ENCODE data around the gene TMEM131.
A peak's percentile ranks its signal among the peaks of the same experiment; 100 is the strongest.
"Not testable (repeated sequence)": the region's sequence is repeated elsewhere in the genome, so short reads cannot be mapped to it uniquely, and the experiment has no call there.

The TMEM131 gene

DNA sequence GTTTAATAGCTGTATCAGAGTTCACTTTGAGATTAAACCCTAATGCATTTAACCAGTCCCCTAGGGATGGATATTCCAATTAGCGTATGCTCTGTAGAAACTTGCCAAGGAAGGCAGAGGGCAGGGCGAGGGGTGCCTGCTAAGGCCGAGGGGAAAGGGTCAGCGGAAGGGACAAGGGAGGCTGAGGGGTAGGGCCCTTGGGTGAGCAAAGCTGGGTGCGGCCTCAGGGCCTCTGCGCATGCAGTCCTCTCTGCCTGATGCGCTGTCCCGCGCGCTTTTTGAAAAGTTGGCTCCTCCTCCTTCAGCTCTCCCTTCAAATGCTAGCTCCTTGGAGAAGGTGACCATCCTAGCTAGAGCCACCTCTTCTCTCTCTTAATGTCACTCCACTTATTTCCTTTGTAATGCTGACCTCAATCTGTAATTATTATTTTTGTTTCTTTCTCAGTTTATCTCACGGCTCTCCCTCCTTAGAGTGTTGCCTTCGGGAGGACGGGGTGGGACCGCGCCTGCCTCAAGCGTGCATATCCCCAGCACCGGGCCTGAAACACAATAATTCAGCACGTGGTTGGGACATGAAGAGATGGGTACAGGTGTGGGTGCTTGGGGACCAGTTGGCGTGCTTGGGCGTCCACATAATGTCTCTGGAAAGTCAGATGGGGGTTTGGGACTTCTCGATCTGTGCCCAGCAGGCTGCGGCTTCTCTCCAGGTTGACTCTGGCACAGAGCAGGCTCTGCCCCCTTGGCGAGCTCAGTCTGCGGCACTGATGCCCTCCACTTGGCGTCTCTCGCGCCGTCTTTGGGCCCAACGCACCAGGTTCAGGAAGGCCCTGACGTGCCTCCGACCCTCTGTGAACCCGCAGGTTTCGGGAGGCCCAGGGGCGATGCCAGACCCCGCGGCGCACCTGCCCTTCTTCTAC, 272.3 kb downstream of the TMEM131 start:
- DNase-seq: no peak

DNA sequence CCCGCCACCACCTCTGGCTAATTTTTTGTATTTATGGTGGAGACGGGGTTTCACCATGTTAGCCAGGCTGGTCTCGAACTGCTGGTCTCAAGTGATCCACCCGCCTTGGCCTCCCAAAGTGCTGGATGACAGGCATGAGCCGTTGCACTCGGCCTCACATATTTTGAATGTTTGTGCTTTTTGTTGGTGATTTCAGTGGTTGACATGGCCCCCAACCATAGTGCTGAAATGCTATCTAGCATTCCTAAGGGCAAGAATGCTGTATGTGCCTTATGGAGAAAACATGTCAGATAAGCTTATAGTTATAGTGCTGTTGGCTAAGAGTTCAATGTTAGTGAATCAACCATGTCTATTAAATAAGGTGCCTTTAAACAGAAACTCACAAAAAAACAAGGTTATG, 273.5 kb downstream of the TMEM131 start:
- peak; percentile 13 for DNase-seq

DNA sequence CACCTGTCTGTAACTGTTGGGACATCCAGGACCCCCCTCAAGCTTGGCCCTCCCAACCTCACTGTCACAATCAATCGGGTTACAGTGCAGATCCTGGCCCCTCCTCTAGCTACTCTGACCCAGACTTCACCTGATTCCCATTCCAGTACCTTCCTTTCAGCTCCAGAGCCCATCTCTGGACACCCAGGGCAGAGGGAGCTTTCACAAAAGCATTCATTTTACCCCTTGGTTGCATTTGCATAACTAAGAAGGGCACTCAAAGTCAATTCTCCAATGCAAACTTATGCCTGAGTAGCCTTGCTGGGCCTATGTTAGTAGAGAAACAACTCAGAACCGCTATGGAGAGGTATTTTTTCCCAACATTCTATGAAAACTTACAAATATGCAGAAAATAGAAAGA, 275.0 kb downstream of the TMEM131 start:
- no peak for DNase-seq

DNA sequence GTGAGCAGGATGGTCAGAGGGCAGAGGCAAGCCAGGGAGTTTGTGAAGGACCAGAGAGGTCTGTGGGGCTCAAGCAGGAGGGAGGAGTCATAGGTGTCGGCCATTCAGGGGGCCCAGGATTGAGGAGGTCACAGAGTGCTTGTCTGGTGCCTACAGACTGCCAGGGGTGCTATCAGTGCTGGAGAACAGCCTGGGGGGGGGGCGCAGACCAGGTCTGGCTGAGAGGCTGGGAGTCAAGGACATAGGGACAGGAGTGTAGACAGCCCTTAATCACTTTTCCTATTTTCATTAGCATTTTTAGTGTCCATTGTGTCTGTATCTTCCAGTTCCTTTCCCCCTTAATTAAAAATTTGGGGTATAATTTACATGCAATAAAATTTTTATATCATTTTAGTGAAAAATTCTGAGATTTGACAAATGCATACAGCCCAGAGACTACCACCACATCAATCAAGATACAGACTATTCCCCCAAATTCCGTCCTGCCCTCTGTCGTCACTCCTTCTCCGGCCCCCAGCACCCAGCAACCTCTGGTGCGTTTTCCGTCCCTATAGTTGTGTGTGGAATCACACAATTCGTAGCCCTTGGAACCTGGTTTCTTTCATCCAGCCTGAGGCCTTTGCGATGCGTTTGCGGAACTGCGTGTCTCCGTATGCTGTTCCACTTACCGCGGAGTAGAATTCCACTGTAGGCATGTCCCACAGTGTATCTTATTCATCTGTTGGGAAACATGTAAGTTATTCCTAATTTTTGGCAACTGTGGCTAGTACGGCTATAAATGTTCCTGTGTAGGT, 276.2 kb downstream of the TMEM131 start:
- DNase-seq: no peak

DNA sequence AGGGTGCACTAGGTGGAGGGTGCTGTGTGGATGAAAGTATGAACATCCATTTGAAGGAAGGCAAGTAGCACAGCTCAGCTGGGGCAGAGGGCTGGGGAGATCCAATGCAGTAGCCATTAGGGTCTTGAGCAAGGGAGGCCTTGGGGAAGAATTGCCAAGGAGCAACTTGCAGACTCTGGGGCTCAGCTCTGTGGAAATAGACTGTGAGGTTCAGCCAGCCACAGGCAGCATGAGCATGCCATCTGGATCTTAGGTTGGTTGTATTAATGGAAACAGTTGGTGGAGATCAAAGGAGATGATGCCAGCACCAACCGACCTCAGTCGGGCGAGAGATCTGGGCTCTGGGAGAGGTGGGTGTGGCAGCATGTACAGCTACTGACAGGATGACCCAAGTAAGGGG, 276.8 kb downstream of the TMEM131 start:
- DNase-seq: no peak

DNA sequence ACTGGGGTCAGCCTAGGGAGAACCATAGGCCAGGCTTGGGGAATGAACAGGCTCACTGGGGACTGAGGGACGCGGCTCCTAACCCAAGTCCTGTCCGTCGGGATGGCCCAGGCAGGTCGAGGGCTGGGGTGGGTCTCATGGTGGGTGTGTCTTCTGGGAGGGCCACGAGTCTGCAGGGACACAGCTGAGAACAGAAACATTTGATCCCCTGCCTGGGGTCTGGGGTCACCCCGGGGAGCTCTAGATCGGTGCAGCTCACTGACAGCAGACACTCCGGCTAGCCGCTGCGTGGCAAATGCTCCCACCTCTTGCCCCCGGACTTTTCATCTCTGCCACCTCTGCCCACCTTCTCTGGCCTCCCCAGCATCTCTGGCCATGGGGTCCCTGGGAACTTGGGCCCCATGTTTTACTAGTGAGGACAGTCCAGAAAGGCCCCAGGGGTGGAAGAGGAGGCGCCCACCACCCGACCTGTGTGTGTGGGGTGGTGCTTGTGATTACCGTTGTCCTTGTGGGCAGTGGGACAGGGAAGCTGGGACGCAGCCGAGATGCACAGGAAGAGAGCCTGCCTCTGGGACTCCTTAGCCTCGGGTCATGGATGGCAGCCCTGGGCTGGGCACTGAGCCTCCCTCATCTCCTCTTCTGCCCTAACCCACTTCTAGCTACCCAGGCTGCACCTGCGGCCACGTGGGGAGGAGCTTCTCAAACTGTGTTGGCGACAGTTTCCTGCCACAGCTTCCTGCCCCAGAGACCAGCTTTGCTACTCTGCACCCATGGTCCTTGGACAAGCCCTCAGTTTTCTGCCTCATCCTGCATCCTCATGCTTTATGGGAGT, 277.5 kb downstream of the TMEM131 start:
- no peak for DNase-seq

GRCh38 chr2:97717613-97717995, 278.1 kb downstream of the TMEM131 start:
- DNase-seq: no peak

DNA sequence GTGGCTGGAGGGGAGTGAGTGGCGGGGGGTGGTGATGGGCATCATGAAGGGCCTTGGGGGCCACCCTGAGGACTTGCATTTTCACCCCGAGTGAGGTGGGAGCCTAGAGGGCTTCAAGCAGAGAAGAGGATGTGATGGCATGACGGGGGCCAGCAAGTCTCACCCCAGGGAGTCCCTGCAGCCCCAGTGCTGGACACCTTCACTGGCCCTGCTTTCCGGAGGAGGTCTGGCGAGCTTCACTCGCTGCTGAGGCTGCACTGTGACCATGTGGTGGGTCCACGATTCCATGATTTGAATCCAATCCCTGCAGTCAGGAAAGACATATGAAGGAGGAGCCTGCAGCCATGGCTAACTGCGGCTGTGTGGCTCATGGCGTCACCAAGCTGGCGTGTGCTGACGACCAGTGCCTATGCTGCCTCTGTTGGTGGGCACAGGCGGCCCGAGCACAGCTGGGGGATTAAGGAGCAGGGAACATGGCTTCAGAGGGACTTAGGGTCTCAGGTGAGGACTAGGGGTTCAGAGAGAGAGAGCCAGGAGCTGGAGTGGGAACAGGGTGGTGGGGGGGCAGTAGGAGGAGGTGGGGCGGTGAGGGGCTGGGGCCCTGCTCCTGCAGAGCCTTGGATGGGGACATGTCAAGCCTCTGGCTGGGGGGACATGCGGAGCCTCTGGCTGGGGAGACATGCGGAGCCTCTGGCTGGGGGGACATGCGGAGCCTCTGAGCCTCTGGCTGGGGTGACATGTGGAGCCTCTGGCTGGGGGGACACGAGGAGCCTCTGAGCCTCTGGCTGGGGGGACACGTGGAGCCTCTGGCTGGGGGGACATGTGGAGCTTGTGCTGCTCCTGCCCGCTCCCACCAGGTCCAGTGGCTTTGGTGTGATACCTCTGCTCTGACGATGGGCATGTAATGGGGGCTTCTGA, 278.8 kb downstream of the TMEM131 start:
- no peak for DNase-seq

DNA sequence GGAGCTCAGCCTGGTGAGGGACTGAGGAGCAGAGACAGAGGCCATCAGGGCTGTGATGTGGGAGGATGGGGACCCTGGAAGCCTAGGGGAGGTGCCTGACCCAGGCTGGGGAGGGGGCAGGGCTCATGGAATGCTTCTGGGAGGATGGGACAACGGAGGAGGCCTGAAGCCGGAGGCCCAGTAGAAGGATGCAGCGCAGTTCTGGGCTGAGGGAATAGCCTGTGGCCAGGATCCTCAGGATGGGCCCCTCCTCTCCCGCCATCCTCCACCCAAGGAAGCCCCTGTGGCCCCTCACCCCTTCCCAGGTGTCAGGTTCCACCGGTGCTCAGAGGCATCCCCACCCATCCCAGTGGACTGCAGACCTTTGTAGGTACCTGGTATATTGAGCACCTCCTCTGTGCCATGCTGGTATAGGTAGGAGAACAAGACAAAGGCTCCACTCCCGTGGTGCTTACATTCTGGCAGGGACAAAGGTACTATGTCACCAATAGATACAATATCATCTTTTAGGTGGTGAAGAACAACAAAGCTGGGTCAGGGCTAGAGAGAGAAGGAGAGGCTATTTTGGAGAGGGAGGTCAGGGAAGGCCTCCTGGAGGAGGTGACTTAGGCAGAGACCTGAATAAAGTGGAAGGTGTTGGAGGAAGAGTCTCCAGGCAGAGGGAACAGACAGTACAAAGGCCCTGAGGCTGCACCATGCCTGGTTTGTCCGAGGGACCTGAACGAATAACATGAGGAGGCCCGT, 279.6 kb downstream of the TMEM131 start:
- no peak for DNase-seq

- no peak for DNase-seq
These were observed 280.6 kb downstream of the TMEM131 start for GRCh38 chr2:97714950-97715652.

DNA sequence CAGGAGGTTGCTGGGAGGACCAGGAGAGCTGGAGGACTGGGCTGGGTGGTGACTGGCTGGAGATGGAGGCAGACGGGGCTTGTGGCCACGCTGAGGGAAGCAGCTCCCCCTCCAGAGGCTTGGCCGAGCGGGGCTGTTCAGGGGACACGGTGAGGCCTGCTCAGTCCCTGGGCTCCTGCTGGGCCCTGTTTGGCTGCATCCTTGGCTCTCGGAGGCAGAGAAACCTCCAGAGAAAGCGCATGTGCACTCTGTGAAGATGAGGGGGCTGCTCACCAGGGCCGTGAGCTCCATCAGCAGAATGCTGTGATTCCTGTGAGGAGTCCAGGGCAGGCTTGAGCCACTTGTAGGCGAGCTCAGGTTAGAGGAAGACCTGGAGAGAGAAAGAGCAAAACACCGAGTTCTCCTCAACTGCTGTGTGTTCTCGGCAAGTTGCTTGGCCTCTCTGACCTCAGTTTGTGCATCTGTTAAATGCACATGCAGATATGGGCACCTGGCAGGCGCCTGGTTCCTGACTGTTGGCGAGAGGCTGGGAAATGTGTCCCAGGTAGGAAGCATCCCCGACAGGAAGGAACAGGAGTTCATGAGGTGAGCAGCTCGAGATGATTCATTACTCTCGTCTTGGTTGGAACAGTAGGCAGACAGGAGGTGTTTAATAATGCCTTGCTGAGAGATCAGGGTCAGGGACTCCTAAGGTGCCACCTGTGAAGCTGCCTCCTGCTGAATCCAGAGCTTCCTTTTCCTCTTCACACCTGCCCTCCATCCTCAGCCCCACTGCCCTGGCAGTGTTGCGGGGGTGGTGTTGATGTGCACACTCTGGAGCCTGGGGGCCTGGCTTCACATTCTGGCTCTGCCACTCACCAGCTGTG, 281.4 kb downstream of the TMEM131 start:
- no peak for DNase-seq

- no peak for DNase-seq
These were observed 282.3 kb downstream of the TMEM131 start, which contains the start of gene ZAP70 for GRCh38 chr2:97713296-97714083. Gene ZAP70 (plus strand): TSS chr2:97713576. CDS start chr2:97724037, 10,461 bp downstream.

GRCh38 chr2:97712693-97713295, 283.0 kb downstream of the TMEM131 start:
- no peak for DNase-seq

DNA sequence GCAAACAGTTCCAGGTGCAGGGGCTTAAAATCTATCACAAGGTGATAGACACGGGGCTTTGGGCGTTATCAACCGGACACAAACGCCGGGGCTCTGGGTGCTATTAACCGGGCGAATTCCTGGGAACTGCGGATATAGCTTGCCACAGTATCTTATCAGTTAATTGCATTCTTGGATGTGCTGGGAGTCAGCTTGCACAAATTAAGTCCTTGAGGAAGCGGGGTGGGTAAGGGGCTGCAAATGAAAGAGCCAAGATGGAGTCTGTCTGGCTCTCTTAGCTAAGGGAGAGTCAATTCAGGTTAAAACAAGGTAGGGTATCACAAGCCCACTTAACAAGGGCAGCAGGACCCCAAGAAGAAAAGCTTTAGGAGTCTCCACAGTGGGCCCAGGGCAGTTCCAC, 283.6 kb downstream of the TMEM131 start:
- not testable (repeated sequence) for DNase-seq

DNA sequence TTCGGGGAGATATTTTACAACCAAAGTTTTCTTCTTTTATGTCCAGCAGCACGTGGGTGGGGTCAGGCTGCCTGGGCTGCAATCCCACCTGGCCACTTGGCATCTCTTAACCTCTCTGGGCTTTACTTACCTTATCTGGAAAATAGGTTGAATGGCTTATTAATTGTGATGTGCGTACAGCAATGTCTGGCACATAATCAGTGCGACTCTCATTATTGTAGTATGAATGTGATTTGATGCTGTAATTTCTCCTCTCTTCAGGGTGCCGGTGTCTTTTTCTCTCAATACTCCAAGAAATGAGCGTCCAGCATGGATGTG, 284.4 kb downstream of the TMEM131 start:
- no peak for DNase-seq

DNA sequence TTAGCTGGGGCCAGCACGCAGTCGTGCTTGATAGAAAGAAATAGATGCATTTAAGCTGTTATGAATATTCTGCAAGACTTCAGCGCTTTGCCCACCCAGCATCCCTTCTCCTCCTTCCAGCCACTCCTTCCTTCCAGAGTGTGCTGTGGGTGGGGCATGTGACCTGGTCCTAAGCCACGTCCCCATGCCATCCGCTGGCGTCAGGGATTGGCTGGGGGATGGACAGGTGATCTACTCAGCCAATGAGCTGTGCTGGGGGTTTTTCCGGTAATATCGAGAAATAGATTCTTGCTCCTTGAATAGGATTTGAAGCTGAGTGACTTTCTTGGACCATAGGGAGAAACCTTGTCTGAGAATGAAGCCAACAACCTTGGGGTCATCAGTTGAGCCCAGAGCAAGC, 287.1 kb downstream of the TMEM131 start:
- DNase-seq: no peak

- no peak for DNase-seq
These were observed 287.7 kb downstream of the TMEM131 start for GRCh38 chr2:97708048-97708380.

DNA sequence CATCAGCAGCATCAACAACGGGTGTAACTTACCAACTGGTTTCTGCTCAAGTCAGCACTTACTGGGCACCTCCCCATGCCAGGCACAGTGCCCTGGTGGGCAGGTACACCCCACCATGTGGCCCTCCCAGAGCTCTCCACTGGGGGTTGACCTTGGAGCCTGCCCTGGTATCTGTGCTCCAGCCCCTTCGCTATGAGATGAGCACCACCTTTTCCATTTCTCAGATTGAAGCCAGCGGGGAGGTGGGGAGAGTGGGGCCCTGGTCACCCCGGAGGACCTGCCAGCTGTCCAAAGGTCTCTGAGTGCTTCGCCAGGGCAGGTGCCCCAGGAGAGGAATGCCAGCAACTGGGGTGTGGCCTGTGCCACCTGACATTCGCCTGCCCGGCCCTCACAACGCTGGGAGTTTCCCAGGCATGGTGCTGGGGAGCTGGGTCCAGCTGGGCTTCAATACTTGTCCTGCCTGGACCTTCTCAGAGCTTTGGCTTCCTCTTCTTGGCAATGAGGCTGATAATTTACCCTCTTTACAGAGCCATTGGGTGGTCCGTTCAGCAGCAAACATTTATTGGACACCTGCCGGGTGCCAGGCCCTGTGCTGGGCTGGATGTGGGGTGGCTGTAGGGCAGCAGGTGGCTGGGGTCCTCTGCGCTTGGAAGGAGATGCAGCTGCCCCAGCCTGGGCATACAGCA, 288.2 kb downstream of the TMEM131 start:
- DNase-seq: no peak

Data from fibroblast of skin of back (primary cell).